SK-N-SH treated with all-trans-retinoic acid at 6 μM for 48 hours (cell line): ENCODE results near the gene GPRIN3.

ENCODE experiments used
- ATAC-seq: fragments of 200-7000 bp; cut with Tn5 transposase; 3 replicates; pipeline ENCODE4 v1.9.1; 2020; ENCODE audit warnings: mild to moderate bottlenecking, moderate library complexity
- ARNTL ChIP-seq: fragments of 450-650 bp; formaldehyde crosslinking; IDR thresholded peaks from 2 replicates; pipeline ENCODE4 v1.5.0; 2020; ENCODE audit warnings: low read depth, mild to moderate bottlenecking, moderate library complexity, borderline replicate concordance
- BACH2 ChIP-seq: fragments of 250-450 bp; sonication (Bioruptor Pico); IDR thresholded peaks from 2 replicates; pipeline ENCODE4 v1.9.0; 2021; ENCODE audit warnings: mild to moderate bottlenecking, borderline replicate concordance
- CREB5 ChIP-seq: fragments of 250-450 bp; sonication (Bioruptor Pico); IDR thresholded peaks from 2 replicates; pipeline ENCODE4 v1.5.1; 2020; ENCODE audit warnings: low read depth, mild to moderate bottlenecking, moderate library complexity
- CSDC2 ChIP-seq: fragments of 250-450 bp; sonication (Bioruptor Pico); IDR thresholded peaks from 2 replicates; pipeline ENCODE4 v1.5.0; 2020; ENCODE audit warnings: mild to moderate bottlenecking, moderate library complexity
- ESRRG ChIP-seq: fragments of 250-450 bp; sonication (Bioruptor Pico); IDR thresholded peaks from 2 replicates; pipeline ENCODE4 v1.6.1; 2021; ENCODE audit warnings: mild to moderate bottlenecking
- GLIS3 ChIP-seq: fragments of 250-450 bp; sonication (Bioruptor Pico); IDR thresholded peaks from 2 replicates; pipeline ENCODE4 v1.5.0; 2020; ENCODE audit warnings: mild to moderate bottlenecking, moderate library complexity
- ISL1 ChIP-seq: fragments of 250-450 bp; sonication (Bioruptor Pico); IDR thresholded peaks from 2 replicates; pipeline ENCODE4 v2.1.2; 2022; ENCODE audit warnings: mild to moderate bottlenecking, moderate library complexity
- OSR1 ChIP-seq: fragments of 250-450 bp; sonication (Bioruptor Pico); IDR thresholded peaks from 2 replicates; pipeline ENCODE4 v1.8.0; 2022; ENCODE audit warnings: moderate library complexity, mild to moderate bottlenecking, inconsistent platforms
- PPARA ChIP-seq: fragments of 250-450 bp; sonication (Bioruptor Pico); IDR thresholded peaks from 2 replicates; pipeline ENCODE4 v1.5.0; 2020; ENCODE audit warnings: mild to moderate bottlenecking, borderline replicate concordance
- RARB ChIP-seq: fragments of 250-450 bp; sonication (Bioruptor Pico); IDR thresholded peaks from 2 replicates; pipeline ENCODE4 v1.8.0; 2021; ENCODE audit warnings: mild to moderate bottlenecking, moderate library complexity
- SNAI2 ChIP-seq: fragments of 250-450 bp; sonication (Bioruptor Pico); IDR thresholded peaks from 2 replicates; pipeline ENCODE4 v1.5.0; 2020; ENCODE audit warnings: mild to moderate bottlenecking, moderate library complexity
- TCF4 ChIP-seq: fragments of 250-450 bp; sonication (Bioruptor Pico); IDR thresholded peaks from 2 replicates; pipeline ENCODE4 v1.8.0; 2021; ENCODE audit warnings: mild to moderate bottlenecking, moderate library complexity, borderline replicate concordance
- ZFP3 ChIP-seq: fragments of 250-450 bp; sonication (Bioruptor Pico); IDR thresholded peaks from 2 replicates; pipeline ENCODE4 v1.5.0; 2020; ENCODE audit warnings: mild to moderate bottlenecking, moderate library complexity
- ZFP30 ChIP-seq: fragments of 450-650 bp; formaldehyde crosslinking; IDR thresholded peaks from 2 replicates; pipeline ENCODE4 v1.5.0; 2022; ENCODE audit warnings: mild to moderate bottlenecking, moderate library complexity
- ZNF565 ChIP-seq: fragments of 450-650 bp; formaldehyde crosslinking; conservative IDR thresholded peaks from 2 replicates; pipeline ENCODE4 v1.5.0; 2020; ENCODE audit warnings: low read depth, mild to moderate bottlenecking, moderate library complexity
- ZNF70 ChIP-seq: fragments of 450-650 bp; formaldehyde crosslinking; IDR thresholded peaks from 2 replicates; pipeline ENCODE4 v1.5.0; 2020; ENCODE audit warnings: mild to moderate bottlenecking, moderate library complexity
- ZNF8 ChIP-seq: fragments of 450-650 bp; formaldehyde crosslinking; IDR thresholded peaks from 2 replicates; pipeline ENCODE4 v1.5.0; 2020; ENCODE audit warnings: mild to moderate bottlenecking, moderate library complexity
- TF ChIP-seq, protein P1 (sequence below): fragments of 250-450 bp; sonication (Bioruptor Pico); IDR thresholded peaks from 2 replicates; pipeline ENCODE4 v1.8.0; 2020; ENCODE audit warnings: mild to moderate bottlenecking, moderate library complexity, borderline replicate concordance
- TF ChIP-seq, protein P2 (sequence below): fragments of 250-450 bp; sonication (Bioruptor Pico); IDR thresholded peaks from 2 replicates; pipeline ENCODE4 v1.8.0; 2021; ENCODE audit warnings: low read depth, mild to moderate bottlenecking, moderate library complexity, borderline replicate concordance
- TF ChIP-seq, protein P3 (sequence below): fragments of 250-450 bp; sonication (Bioruptor Pico); IDR thresholded peaks from 2 replicates; pipeline ENCODE4 v1.5.1; 2021; ENCODE audit warnings: mild to moderate bottlenecking, moderate library complexity

GPRIN3 gene

DNA sequence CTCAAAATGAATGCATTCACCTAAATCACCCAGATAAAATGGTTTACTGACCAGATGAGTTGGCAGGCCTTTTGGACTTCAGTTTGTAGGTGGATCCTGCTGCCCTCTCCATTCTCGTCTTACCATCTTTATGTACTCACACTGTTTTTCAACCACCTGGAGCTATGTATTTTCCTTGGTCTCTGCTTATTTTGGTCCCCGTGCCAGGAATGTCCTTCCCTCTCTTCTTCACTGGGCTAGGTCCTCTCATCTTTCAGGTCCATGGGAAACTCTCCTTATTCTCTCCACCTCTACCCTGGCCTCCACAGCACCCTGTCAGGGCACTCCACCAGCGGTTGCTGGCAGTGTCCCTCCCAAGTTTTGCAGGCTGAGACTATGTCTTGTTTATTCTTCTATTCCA lies 2.6 kb downstream of the GPRIN3 start (continued):
- TF ChIP-seq TCF4 (CRISPR knock-in tag) = no peak
- TF ChIP-seq CREB5 (CRISPR knock-in tag) = no peak
- TF ChIP-seq, all 23 proteins: peak for 0

DNA sequence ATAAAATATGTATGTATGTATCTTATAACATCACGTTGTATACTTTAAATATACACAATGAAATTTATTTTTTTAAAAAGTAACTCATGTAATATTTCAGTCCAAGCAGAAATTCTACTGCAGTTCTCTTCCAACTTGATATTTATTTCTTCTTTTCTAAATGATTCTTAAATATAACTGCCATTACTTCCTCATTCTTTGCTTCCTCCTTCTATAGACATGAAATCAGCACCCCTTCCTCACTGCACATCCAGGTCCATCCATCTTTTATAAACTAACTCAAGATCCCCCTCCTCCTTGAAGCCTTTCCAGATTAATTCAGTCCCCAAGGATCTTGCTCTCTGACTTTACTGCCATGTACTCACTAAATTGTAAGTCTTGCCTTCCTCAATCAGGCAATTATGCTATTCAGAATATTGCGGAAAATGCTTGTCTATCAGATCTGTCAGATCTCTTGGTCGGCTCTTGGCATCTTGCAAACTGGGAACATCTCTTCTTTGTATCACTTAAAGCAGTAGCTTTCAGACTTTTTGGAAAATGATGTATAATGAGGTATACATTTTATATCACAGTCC lies 3.7 kb downstream of the GPRIN3 start:
- TF ChIP-seq ZFP3 (CRISPR knock-in tag) (no peak), GLIS3 (CRISPR knock-in tag) (no peak), ARNTL (CRISPR knock-in tag) (no peak), SNAI2 (CRISPR knock-in tag) (no peak), ZNF565 (no peak)
- TF ChIP-seq, protein P1, sequence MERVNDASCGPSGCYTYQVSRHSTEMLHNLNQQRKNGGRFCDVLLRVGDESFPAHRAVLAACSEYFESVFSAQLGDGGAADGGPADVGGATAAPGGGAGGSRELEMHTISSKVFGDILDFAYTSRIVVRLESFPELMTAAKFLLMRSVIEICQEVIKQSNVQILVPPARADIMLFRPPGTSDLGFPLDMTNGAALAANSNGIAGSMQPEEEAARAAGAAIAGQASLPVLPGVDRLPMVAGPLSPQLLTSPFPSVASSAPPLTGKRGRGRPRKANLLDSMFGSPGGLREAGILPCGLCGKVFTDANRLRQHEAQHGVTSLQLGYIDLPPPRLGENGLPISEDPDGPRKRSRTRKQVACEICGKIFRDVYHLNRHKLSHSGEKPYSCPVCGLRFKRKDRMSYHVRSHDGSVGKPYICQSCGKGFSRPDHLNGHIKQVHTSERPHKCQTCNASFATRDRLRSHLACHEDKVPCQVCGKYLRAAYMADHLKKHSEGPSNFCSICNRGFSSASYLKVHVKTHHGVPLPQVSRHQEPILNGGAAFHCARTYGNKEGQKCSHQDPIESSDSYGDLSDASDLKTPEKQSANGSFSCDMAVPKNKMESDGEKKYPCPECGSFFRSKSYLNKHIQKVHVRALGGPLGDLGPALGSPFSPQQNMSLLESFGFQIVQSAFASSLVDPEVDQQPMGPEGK (CRISPR knock-in tag) = no peak
- no peak for ATAC-seq

- TF ChIP-seq CSDC2 (CRISPR knock-in tag) (no peak), PPARA (no peak)
- TF ChIP-seq, protein P1 (CRISPR knock-in tag) = no peak
- no peak for ATAC-seq
Observed at GRCh38 chr4:89303177-89303576, 4.4 kb downstream of the GPRIN3 start.

GRCh38 chr4:89301902-89302301 lies 5.7 kb downstream of the GPRIN3 start:
- no peak for ATAC-seq
- TF ChIP-seq CSDC2 (CRISPR knock-in tag) (no peak), ZNF8 (CRISPR knock-in tag) (no peak), ZFP3 (CRISPR knock-in tag) (no peak), ISL1 (CRISPR knock-in tag) (no peak)
- TF ChIP-seq, protein P2, sequence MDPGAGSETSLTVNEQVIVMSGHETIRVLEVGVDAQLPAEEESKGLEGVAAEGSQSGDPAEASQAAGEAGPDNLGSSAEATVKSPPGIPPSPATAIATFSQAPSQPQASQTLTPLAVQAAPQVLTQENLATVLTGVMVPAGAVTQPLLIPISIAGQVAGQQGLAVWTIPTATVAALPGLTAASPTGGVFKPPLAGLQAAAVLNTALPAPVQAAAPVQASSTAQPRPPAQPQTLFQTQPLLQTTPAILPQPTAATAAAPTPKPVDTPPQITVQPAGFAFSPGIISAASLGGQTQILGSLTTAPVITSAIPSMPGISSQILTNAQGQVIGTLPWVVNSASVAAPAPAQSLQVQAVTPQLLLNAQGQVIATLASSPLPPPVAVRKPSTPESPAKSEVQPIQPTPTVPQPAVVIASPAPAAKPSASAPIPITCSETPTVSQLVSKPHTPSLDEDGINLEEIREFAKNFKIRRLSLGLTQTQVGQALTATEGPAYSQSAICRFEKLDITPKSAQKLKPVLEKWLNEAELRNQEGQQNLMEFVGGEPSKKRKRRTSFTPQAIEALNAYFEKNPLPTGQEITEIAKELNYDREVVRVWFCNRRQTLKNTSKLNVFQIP (CRISPR knock-in tag) = no peak
- TF ChIP-seq, protein P1 (CRISPR knock-in tag) = no peak

GRCh38 chr4:89301003-89301402 lies 6.6 kb downstream of the GPRIN3 start:
- no peak for ATAC-seq

More at GRCh38 chr4:89301003-89301402, 6.6 kb downstream of the GPRIN3 start:
- TF ChIP-seq SNAI2 (CRISPR knock-in tag) (no peak), CREB5 (CRISPR knock-in tag) (no peak), GLIS3 (CRISPR knock-in tag) (no peak), ISL1 (CRISPR knock-in tag) (no peak), CSDC2 (CRISPR knock-in tag) (no peak), ZNF70 (CRISPR knock-in tag) (no peak), ZNF8 (CRISPR knock-in tag) (no peak), PPARA (no peak), ARNTL (CRISPR knock-in tag) (no peak), ESRRG (no peak), ZNF565 (no peak), ZFP30 (CRISPR knock-in tag) (no peak), BACH2 (CRISPR knock-in tag) (no peak), TCF4 (CRISPR knock-in tag) (no peak), OSR1 (CRISPR knock-in tag) (no peak), RARB (no peak)
- TF ChIP-seq, protein P2 (CRISPR knock-in tag) = no peak
- TF ChIP-seq, protein P3, sequence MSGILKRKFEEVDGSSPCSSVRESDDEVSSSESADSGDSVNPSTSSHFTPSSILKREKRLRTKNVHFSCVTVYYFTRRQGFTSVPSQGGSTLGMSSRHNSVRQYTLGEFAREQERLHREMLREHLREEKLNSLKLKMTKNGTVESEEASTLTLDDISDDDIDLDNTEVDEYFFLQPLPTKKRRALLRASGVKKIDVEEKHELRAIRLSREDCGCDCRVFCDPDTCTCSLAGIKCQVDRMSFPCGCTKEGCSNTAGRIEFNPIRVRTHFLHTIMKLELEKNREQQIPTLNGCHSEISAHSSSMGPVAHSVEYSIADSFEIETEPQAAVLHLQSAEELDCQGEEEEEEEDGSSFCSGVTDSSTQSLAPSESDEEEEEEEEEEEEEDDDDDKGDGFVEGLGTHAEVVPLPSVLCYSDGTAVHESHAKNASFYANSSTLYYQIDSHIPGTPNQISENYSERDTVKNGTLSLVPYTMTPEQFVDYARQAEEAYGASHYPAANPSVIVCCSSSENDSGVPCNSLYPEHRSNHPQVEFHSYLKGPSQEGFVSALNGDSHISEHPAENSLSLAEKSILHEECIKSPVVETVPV = no peak
